Keratinocyte (primary cell): Measurements from ENCODE around the gene CLEC16A.

Experiments used
- EZH2 ChIP-seq: IDR thresholded peaks from one replicate; pipeline ENCODE4 v1.6.1; 2012; ENCODE audit warnings: inconsistent platforms, mild to moderate bottlenecking, low read length, moderate library complexity
- TF ChIP-seq, protein P1 (sequence below), 3 experiments: IDR thresholded peaks in 1 of 3; conservative IDR thresholded peaks in 1 of 3; optimal IDR thresholded peaks in 1 of 3; 2 replicates in 2 of 3; 3 replicates in 1 of 3; pipeline versions ENCODE3 to v1.5.1; 2011; ENCODE audit warnings: low read length in 3 of 3, mild to moderate bottlenecking in 3 of 3, moderate library complexity in 2 of 3, control low read depth in 1 of 3, inconsistent platforms in 1 of 3; ENCODE audit not compliant: insufficient read depth in 2 of 3; ENCODE audit errors: extremely low read depth in 1 of 3

- TF ChIP-seq, protein P1, sequence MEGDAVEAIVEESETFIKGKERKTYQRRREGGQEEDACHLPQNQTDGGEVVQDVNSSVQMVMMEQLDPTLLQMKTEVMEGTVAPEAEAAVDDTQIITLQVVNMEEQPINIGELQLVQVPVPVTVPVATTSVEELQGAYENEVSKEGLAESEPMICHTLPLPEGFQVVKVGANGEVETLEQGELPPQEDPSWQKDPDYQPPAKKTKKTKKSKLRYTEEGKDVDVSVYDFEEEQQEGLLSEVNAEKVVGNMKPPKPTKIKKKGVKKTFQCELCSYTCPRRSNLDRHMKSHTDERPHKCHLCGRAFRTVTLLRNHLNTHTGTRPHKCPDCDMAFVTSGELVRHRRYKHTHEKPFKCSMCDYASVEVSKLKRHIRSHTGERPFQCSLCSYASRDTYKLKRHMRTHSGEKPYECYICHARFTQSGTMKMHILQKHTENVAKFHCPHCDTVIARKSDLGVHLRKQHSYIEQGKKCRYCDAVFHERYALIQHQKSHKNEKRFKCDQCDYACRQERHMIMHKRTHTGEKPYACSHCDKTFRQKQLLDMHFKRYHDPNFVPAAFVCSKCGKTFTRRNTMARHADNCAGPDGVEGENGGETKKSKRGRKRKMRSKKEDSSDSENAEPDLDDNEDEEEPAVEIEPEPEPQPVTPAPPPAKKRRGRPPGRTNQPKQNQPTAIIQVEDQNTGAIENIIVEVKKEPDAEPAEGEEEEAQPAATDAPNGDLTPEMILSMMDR (optimal IDR thresholded peaks at IDR 0.05 in 1 of 3, IDR thresholded peaks at IDR 0.05 in 1 of 3, conservative IDR thresholded peaks at IDR 0.05 in 1 of 3; ENCODE audit: extremely low read depth in 1 of 3, insufficient read depth in 2 of 3, low read length in 3 of 3): no peak
- no peak for TF ChIP-seq EZH2
These were observed 285.1 kb downstream of the CLEC16A start for GRCh38 chr16:11229432-11229831.
